Activated CD8-positive, alpha-beta memory T cell treated with anti-CD3 and anti-CD28 coated beads for 48 hours (primary cell): ENCODE results near the gene RAPGEF3.

Source experiments
- DNase-seq, 3 experiments: peaks; one replicate each; pipeline ENCODE4 v3.0.0-alpha.2; 2020; ENCODE audit warnings: low read depth in 2 of 3, low spot score in 2 of 3

RAPGEF3 gene

GRCh38 chr12:47757840-47758583 lies 668 bp downstream of the RAPGEF3 start:
- no peak for DNase-seq

GRCh38 chr12:47757364-47757839 lies 1.3 kb downstream of the RAPGEF3 start:
- no peak for DNase-seq

GRCh38 chr12:47755655-47756562 lies 2.8 kb downstream of the RAPGEF3 start:
- no peak for DNase-seq

- no peak for DNase-seq
These were observed 3.8 kb downstream of the RAPGEF3 start for GRCh38 chr12:47754881-47755280.

- no peak for DNase-seq
These were observed 4.6 kb downstream of the RAPGEF3 start for GRCh38 chr12:47754126-47754525.

GRCh38 chr12:47753021-47754001 lies 5.4 kb downstream of the RAPGEF3 start:
- no peak for DNase-seq

- DNase-seq: no peak
These were observed 6.1 kb downstream of the RAPGEF3 start for GRCh38 chr12:47752552-47752951.

- no peak for DNase-seq
These were observed 6.6 kb downstream of the RAPGEF3 start for GRCh38 chr12:47752121-47752520.

GRCh38 chr12:47751561-47751960 lies 7.1 kb downstream of the RAPGEF3 start:
- DNase-seq: no peak

GRCh38 chr12:47750916-47751470 lies 7.7 kb downstream of the RAPGEF3 start:
- DNase-seq: no peak

GRCh38 chr12:47750229-47750798 lies 8.4 kb downstream of the RAPGEF3 start:
- no peak for DNase-seq

- DNase-seq: no peak
These were observed 9.8 kb downstream of the RAPGEF3 start for GRCh38 chr12:47748899-47749298.

GRCh38 chr12:47748507-47748828 lies 10.2 kb downstream of the RAPGEF3 start:
- no peak for DNase-seq

- no peak for DNase-seq
These were observed 10.8 kb downstream of the RAPGEF3 start for GRCh38 chr12:47747596-47748506.

- DNase-seq: no peak
These were observed 11.6 kb downstream of the RAPGEF3 start for GRCh38 chr12:47747126-47747525.

- DNase-seq: no peak
These were observed 12.2 kb downstream of the RAPGEF3 start for GRCh38 chr12:47746523-47746922.

- no peak for DNase-seq
These were observed 12.6 kb downstream of the RAPGEF3 start for GRCh38 chr12:47746073-47746472.

GRCh38 chr12:47745485-47746041 lies 13.1 kb downstream of the RAPGEF3 start:
- no peak for DNase-seq
